Measurements from ENCODE around the gene CTDSPL.
A peak's percentile ranks its signal among the peaks of the same experiment; 100 is the strongest.

CTDSPL gene

DNA sequence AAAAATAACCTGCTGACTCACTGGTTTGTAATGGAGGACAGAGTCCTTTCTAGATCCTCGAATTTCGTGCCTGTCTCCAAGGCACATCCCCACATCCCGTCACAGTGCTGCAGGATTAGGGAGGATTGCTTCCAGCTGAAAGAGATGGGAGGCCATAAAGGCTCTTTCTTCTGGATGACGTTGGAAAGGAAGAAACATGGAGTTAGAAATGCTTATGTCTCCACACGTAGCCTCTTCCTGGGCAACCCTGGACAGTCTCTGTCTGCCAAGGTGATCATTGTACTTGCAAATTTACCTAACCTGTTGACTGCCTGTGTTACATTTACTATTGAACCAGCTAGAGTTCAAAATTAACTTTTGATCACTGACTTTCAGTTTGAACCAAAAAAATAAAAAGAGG, 101.3 kb downstream of the CTDSPL start:
- DNase-seq (ENCODE audit: low read depth, low spot score): no peak
- Histone ChIP-seq H3K9ac (ENCODE audit: insufficient read length, low read depth) (no peak overlapping the region), H3K4me1 (ENCODE audit: insufficient read depth, insufficient read length) (peaks cover 4% of the 10 kb centered on the region), H3K27me3 (ENCODE audit: insufficient read depth, insufficient read length) (no peaks in the 10 kb centered on the region), H3K36me3 (ENCODE audit: insufficient read depth, insufficient read length, low read length) (peaks cover 17% of the 10 kb centered on the region), H3K9me3 (ENCODE audit: insufficient read depth, low read length) (no peaks in the 10 kb centered on the region), H3K4me3 (ENCODE audit: insufficient read length, low read depth) (no peak overlapping the region)
- TF ChIP-seq YY1 (IDR thresholded peaks at IDR 0.05; ENCODE audit: insufficient read depth, insufficient read length) (no peak), ZNF274 (IDR thresholded peaks at IDR 0.05; ENCODE audit: low read depth, low read length) (no peak)

GRCh38 chr3:37963635-37964034, 102.0 kb downstream of the CTDSPL start:
- Histone ChIP-seq H3K4me3 (ENCODE audit: insufficient read length, low read depth) (no peak overlapping the region), H3K27me3 (ENCODE audit: insufficient read depth, insufficient read length) (no peaks in the 10 kb centered on the region), H3K36me3 (ENCODE audit: insufficient read depth, insufficient read length, low read length) (peaks cover 21% of the 10 kb centered on the region), H3K4me1 (ENCODE audit: insufficient read depth, insufficient read length) (peaks cover 4% of the 10 kb centered on the region), H3K9ac (ENCODE audit: insufficient read length, low read depth) (no peak overlapping the region), H3K9me3 (ENCODE audit: insufficient read depth, low read length) (no peaks in the 10 kb centered on the region)
- no peak for TF ChIP-seq ZNF274 (IDR thresholded peaks at IDR 0.05; ENCODE audit: low read depth, low read length)
- TF ChIP-seq YY1 (IDR thresholded peaks at IDR 0.05; ENCODE audit: insufficient read depth, insufficient read length): no peak
- no peak for TF ChIP-seq SUZ12 (IDR thresholded peaks at IDR 0.05; ENCODE audit: extremely low read depth, insufficient read depth, insufficient read length)
- DNase-seq (ENCODE audit: low read depth, low spot score): no peak

GRCh38 chr3:37964146-37964545, 102.5 kb downstream of the CTDSPL start:
- Histone ChIP-seq H3K36me3 (ENCODE audit: insufficient read depth, insufficient read length, low read length) (peaks cover 18% of the 10 kb centered on the region), H3K4me1 (ENCODE audit: insufficient read depth, insufficient read length) (peaks cover 4% of the 10 kb centered on the region), H3K9me3 (ENCODE audit: insufficient read depth, low read length) (no peaks in the 10 kb centered on the region), H3K27me3 (ENCODE audit: insufficient read depth, insufficient read length) (no peaks in the 10 kb centered on the region), H3K9ac (ENCODE audit: insufficient read length, low read depth) (no peak overlapping the region), H3K4me3 (ENCODE audit: insufficient read length, low read depth) (no peak overlapping the region)
- TF ChIP-seq ZNF274 (IDR thresholded peaks at IDR 0.05; ENCODE audit: low read depth, low read length): no peak
- no peak for TF ChIP-seq SUZ12 (IDR thresholded peaks at IDR 0.05; ENCODE audit: extremely low read depth, insufficient read depth, insufficient read length)
- no peak for TF ChIP-seq YY1 (IDR thresholded peaks at IDR 0.05; ENCODE audit: insufficient read depth, insufficient read length)
- DNase-seq (ENCODE audit: low read depth, low spot score): no peak

- H3K4me1 ChIP-seq (ENCODE audit: insufficient read depth, insufficient read length): peaks cover 4% of the 10 kb centered on the region
- H3K9ac ChIP-seq (ENCODE audit: insufficient read length, low read depth): no peak overlapping the region
- H3K36me3 ChIP-seq (ENCODE audit: insufficient read depth, insufficient read length, low read length): peaks cover 24% of the 10 kb centered on the region
- H3K4me3 ChIP-seq (ENCODE audit: insufficient read length, low read depth): no peak overlapping the region
- no peaks in the 10 kb centered on the region for H3K27me3 ChIP-seq (ENCODE audit: insufficient read depth, insufficient read length)
- no peak for DNase-seq (ENCODE audit: low read depth, low spot score)
- H3K9me3 ChIP-seq (ENCODE audit: insufficient read depth, low read length): no peaks in the 10 kb centered on the region
- no peak for TF ChIP-seq SUZ12 (IDR thresholded peaks at IDR 0.05; ENCODE audit: extremely low read depth, insufficient read depth, insufficient read length)
- TF ChIP-seq YY1 (IDR thresholded peaks at IDR 0.05; ENCODE audit: insufficient read depth, insufficient read length): no peak
- TF ChIP-seq ZNF274 (IDR thresholded peaks at IDR 0.05; ENCODE audit: low read depth, low read length): no peak
Observed at GRCh38 chr3:37964716-37965115, 103.0 kb downstream of the CTDSPL start.

DNA sequence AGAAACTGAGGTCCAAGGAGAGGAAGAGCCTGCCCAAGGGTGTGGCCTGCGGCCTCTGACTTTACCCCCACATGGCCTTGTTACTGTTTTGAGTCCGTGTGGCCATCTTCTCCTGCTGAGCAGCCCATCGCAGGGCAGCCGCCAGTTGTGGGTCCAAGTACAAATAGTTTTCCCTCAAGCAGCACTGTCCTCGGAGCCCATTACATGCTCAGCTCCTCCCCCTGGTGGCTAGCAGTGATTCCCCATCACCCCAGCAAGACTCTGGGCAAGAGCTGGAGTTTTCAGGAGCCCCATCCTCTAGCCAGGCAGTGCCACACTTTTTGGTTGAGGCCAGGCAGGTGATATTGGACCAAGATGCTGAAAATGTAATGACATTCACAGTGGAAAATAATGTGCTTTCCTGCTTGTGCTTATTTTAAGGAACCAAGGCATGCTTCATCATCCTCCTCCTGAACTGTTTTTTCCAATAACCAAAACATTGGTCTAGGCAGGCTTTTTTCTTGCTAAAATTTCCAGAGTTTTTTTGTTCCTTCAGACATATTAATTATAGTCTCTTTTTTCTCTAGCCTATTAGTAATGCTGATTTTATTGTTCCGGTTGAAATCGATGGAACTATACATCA, 105.7 kb downstream of the CTDSPL start:
- H3K9me3 ChIP-seq (ENCODE audit: insufficient read depth, low read length): no peaks in the 10 kb centered on the region
- peaks cover 40% of the 10 kb centered on the region for H3K36me3 ChIP-seq (ENCODE audit: insufficient read depth, insufficient read length, low read length)
- no peak overlapping the region for H3K4me3 ChIP-seq (ENCODE audit: insufficient read length, low read depth)
- H3K4me1 ChIP-seq (ENCODE audit: insufficient read depth, insufficient read length): no peaks in the 10 kb centered on the region
- TF ChIP-seq YY1 (IDR thresholded peaks at IDR 0.05; ENCODE audit: insufficient read depth, insufficient read length) (no peak), ZNF274 (IDR thresholded peaks at IDR 0.05; ENCODE audit: low read depth, low read length) (no peak), SUZ12 (IDR thresholded peaks at IDR 0.05; ENCODE audit: extremely low read depth, insufficient read depth, insufficient read length) (no peak)
- H3K27me3 ChIP-seq (ENCODE audit: insufficient read depth, insufficient read length): no peaks in the 10 kb centered on the region
- peak; percentile 46 for DNase-seq (ENCODE audit: low read depth, low spot score)
- no peak overlapping the region for H3K9ac ChIP-seq (ENCODE audit: insufficient read length, low read depth)

DNA sequence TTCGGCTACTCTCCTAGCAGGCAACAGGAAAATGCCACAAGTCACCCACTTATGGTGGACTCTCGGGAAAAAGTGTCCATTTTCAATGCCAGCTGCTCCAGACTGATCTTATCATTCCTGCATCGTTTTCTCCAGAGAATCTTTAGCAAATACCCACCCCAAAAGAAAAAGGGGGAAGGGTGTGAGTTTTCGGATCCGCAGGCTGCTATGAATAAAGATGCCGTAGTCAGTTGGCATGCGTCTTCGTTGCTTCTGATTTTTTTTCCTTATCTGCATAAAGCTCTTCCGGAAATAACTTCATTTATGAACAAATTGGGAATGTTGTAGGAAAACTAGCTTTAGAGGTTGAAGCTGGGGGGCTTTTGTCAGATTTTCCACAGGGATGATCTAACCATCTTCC, 106.5 kb downstream of the CTDSPL start:
- TF ChIP-seq ZNF274 (IDR thresholded peaks at IDR 0.05; ENCODE audit: low read depth, low read length) (no peak), SUZ12 (IDR thresholded peaks at IDR 0.05; ENCODE audit: extremely low read depth, insufficient read depth, insufficient read length) (no peak), YY1 (IDR thresholded peaks at IDR 0.05; ENCODE audit: insufficient read depth, insufficient read length) (no peak)
- no peaks in the 10 kb centered on the region for H3K4me1 ChIP-seq (ENCODE audit: insufficient read depth, insufficient read length)
- no peak for DNase-seq (ENCODE audit: low read depth, low spot score)
- no peak overlapping the region for H3K9ac ChIP-seq (ENCODE audit: insufficient read length, low read depth)
- peaks cover 48% of the 10 kb centered on the region for H3K36me3 ChIP-seq (ENCODE audit: insufficient read depth, insufficient read length, low read length)
- no peaks in the 10 kb centered on the region for H3K9me3 ChIP-seq (ENCODE audit: insufficient read depth, low read length)
- H3K27me3 ChIP-seq (ENCODE audit: insufficient read depth, insufficient read length): no peaks in the 10 kb centered on the region
- H3K4me3 ChIP-seq (ENCODE audit: insufficient read length, low read depth): no peak overlapping the region

GRCh38 chr3:37968813-37969595, 107.3 kb downstream of the CTDSPL start:
- TF ChIP-seq YY1 (IDR thresholded peaks at IDR 0.05; ENCODE audit: insufficient read depth, insufficient read length): no peak
- no peak for TF ChIP-seq ZNF274 (IDR thresholded peaks at IDR 0.05; ENCODE audit: low read depth, low read length)
- TF ChIP-seq SUZ12 (IDR thresholded peaks at IDR 0.05; ENCODE audit: extremely low read depth, insufficient read depth, insufficient read length): no peak
- Histone ChIP-seq H3K4me3 (ENCODE audit: insufficient read length, low read depth) (no peak overlapping the region), H3K27me3 (ENCODE audit: insufficient read depth, insufficient read length) (no peaks in the 10 kb centered on the region), H3K36me3 (ENCODE audit: insufficient read depth, insufficient read length, low read length) (peaks cover 52% of the 10 kb centered on the region), H3K9ac (ENCODE audit: insufficient read length, low read depth) (no peak overlapping the region), H3K4me1 (ENCODE audit: insufficient read depth, insufficient read length) (peaks cover 2% of the 10 kb centered on the region), H3K9me3 (ENCODE audit: insufficient read depth, low read length) (no peaks in the 10 kb centered on the region)
- DNase-seq (ENCODE audit: low read depth, low spot score): no peak
